NK-92 treated with Interleukin-12 subunit alpha and Interleukin-12 subunit beta, amount 100 ng/mL, for 24 hours (cell line): ENCODE measurements around the gene GID8.

Source experiments
- DNase-seq: peaks from one replicate; lab custom pipeline; 2025; lab: John Stamatoyannopoulos, UW

The GID8 gene

DNA sequence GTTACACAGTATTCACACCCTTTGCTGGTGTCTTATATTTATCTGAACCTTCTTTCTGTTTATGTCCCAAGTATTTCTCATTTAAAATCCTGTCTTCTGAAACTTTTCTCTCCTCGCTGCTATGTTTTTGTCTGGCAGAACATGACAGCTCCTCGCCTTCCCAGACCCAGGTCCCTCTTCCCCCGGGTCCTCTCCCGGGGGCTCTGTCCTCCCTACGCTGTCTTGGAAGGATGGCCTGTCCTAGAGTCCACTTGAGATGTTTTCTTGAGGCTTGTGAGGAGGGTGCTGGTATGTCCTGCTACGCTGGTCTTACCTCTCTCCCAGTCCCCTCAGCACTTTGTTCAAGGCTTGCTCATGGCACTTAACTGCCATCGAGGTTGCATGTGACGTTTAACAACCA, 6.2 kb downstream of the GID8 start:
- DNase-seq: no peak

GRCh38 chr20:62944746-62945145, 6.8 kb downstream of the GID8 start:
- DNase-seq: no peak

- DNase-seq: no peak
These were observed 7.9 kb downstream of the GID8 start for GRCh38 chr20:62945771-62946339.

- no peak for DNase-seq
These were observed 9.0 kb downstream of the GID8 start for GRCh38 chr20:62946918-62947317.

DNA sequence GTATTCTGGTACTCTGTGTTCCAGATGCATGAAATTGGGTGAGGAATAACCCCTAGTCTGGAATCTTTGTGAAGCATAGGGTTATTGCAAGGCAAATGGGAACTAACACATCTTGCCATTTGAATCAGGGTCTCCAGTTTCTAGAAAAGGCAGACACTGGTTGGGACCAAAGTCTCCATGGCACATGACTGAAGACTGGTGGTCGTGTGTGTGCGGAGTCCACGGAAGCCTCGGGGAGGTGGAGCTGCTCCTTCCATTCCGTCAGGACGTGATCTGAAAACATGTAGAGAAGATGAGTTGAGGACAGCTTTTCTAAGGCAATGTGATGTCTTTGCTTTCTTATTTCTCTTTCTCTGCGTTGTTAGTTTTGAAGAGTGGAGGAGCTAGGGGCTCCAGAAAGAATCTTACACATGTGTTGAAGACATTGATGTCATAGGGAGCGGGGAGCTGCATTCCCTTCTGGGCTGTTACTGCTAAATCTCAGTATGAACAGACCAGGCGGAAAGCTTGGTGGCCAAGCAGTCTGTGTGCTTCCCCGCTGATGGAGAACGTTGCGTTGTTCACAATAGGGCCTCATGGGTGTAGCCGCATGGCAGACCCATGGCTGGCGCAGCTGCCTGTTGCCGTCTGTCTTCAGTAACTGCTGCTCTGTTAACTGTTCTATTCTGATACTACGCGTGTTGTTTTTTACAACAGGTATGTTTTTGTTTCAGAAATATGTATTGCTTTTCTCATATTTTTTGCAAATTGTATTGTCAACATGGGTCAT, 9.8 kb downstream of the GID8 start:
- no peak for DNase-seq

- DNase-seq: no peak
These were observed 11.3 kb downstream of the GID8 start for GRCh38 chr20:62949153-62949821.

DNA sequence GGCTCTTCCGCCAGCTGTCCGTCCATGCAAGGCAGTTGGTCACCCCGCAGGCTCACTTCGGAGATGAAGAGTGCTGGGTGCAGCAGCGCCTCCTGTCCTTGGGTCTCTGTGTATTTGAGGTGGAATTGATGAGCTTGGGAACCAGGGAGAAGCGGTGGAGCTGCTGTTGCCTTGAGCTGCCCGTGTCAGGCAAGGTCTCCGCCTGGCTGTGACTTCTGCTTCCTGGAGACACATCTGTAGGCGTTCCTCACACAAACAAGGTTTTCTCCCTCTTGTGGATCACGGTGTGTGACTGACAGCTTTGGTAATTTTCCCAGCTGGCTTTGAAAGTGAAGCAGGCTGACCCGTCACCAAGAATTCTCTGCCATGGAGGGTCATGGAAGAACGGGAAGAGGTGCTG, 12.0 kb downstream of the GID8 start:
- no peak for DNase-seq

DNA sequence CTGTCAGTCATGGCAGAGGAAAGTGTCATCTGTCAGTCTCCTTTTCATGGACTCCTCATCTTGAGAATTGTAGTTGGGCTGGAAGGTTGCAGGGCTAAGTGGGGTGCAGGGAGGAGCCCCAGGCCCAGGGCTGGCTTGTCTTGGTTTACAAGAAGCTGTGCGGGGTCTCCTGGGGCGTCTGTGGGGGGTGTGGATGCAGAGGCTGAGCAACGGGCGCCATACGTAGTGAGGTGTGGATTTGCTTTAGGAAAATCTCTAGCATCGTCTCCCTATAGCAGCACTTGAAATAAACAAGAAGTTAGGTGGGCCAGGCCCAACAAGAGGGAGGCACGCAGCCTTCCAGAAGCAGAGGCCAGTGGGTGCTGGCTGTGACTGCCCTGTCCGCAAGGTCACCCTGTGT, 12.8 kb downstream of the GID8 start:
- DNase-seq: no peak

DNA sequence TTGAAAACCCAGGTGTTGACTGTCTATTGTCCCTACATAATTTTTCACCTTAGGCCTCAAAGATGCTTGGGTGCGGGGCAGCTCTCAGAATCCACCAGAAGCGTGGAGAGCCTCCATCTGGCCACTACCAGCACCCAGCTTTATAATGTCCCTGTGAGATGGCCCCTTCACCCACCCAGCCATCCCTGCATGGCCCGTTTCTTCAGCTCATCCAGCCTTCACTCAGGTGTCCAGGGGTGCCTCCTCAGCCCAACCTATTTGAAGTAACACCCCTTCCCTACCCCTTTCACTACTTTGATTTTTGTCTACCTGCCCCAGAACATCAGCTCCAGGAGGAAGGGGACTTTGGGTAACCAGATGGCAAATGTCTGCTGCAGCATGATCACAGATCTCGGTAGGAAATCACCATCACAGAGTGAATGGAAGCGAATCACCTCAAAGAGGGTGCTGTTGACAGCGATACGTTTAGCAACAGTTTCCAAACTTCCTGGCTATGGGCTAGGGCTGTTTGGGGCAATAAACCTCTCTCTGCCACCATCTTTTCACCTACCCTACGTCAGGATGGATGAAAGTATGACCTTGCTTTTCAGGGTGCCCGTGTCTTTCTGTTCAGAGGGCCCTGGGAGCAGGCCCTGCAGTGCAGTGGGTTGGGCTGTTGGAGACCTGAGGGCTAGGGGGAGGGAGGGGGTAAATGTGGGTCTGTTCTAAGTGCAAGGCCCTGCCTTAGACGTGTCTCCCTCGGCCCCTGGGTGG, 13.4 kb downstream of the GID8 start:
- no peak for DNase-seq

- no peak for DNase-seq
These were observed 14.0 kb downstream of the GID8 start for GRCh38 chr20:62951896-62952372.

DNA sequence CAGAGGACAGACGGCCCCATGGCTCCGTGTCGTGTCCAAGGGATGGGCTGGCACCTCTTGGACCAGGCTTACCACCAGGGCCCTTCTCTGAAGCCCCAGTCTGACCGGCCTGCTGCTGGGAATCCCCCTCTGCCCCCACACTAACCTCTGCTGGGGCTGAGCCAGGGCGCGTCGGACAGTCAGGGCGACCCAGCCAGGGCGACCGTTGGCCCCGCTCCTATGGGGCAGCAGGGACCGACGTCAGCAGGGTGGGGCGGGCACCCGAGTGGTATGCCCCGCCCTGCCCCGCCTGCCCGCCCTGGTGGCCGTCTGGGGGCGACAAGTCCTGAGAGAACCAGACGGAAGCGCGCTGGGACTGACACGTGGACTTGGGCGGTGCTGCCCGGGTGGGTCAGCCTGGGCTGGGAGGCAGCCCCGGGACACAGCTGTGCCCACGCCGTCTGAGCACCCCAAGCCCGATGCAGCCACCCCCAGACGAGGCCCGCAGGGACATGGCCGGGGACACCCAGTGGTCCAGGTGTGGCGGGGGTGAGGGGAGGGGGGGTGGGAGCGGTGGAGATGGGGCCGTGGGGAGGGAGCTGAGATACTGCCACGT, 14.5 kb downstream of the GID8 start, which contains the start of gene SLC17A9:
TSS of gene SLC17A9 (plus strand) at position 337 of the 595 bp plus-strand sequence. CDS start at position 459, 122 bp downstream.
- DNase-seq: peak; percentile 55

- DNase-seq: no peak
These were observed 15.3 kb downstream of the GID8 start for GRCh38 chr20:62952968-62953838.

GRCh38 chr20:62953839-62954703, 16.1 kb downstream of the GID8 start:
- no peak for DNase-seq

DNA sequence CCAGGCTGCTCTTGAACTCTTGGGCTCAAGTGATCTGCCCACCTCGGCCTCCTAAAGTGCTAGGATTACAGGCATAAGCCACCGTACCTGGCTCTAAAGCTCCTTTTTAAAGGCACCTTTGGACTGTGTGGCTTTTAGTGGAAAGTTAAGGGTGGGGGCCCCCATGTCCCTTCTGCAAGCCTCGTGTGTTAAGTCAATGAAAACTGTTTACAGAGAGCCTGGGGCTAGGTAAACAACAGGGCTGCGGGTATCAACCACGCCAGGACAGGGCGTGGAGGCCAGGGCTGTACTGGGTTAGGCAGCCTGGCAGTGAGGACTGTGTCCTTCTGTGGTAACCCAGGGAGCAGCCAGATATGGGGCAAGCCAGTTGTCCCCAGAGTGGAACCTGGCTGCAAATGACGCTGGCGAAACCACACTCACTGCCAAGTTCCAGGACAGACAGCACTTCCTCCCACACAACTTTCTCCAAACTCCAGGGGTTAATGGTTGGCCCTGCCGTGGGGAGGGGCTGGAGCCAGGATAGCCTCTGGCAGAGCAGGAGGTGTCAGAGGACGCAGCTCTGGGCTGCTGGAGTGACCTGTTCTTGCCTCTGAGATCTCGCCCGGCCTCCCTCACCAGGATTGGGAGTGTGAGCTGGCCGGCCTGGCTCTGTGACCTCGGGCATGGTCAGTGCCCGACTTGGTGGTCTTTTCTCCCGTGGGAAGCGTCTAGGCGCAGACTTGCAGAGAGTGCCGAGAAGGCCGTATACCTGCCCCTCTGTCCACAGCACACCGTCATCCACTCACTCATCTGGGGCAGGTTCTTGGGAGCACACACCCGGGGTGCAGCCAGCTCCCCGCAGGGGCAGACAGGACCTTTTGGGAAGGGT, 17.8 kb downstream of the GID8 start:
- DNase-seq: no peak

GRCh38 chr20:62956387-62957135, 18.6 kb downstream of the GID8 start:
- no peak for DNase-seq

DNA sequence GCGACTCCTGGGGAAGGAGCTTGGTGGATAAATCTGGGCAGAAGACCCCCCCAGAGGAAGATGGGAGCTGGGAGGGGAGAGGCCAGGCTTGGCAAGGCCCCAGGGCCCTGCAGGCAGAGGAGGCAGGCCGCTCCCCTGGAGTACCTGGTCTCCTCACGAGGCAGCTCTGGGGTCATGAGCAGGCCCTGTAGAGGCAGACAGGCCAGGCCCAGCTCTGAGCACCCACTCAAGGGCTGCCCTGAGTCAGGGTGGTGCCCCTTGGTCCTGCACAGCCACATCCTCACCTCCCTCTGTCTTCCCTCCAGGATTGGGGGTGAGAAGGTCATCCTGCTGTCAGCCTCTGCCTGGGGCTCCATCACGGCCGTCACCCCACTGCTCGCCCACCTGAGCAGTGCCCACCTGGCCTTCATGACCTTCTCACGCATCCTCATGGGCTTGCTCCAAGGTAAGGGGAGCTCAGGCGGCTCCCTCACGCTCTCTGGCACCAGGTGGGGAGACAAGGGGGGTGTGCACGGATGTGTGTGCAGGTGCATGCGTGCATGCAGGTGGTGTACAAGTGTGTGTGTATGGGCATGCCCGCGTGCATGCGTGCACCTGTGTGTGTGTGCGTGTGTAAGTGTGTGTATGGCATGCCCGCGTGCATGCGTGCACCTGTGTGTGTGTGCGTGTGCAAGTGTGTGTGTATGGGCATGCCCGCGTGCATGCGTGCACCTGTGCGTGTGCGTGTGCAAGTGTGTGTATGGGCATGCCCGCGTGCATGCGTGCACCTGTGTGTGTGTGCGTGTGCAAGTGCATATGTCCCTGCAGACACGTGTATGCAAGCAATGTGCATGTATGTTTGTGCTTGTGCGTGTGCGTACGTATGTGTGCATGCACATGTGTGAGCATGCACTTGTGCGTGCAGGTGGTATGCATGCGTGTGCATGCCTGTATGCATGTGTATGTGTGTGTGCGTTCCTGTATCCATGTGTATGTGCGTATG, 19.5 kb downstream of the GID8 start:
- no peak for DNase-seq
